Measurements from ENCODE around the gene TUBA8. TPM values are rescaled to one million over a fixed set of nuclear protein-coding genes. Genes with fewer than 3 reads are reported as not detected.
"Not testable (repeated sequence)": the region's sequence is repeated elsewhere in the genome, so short reads cannot be mapped to it uniquely, and the experiment has no call there.

The TUBA8 gene
- total RNA-seq, 3 donors from 2014 or later (not counting 1 experiment from before 2014, with no cell fraction given) = 1.2 to 3.7 (median 2.3) TPM

- TF ChIP-seq, protein P1, sequence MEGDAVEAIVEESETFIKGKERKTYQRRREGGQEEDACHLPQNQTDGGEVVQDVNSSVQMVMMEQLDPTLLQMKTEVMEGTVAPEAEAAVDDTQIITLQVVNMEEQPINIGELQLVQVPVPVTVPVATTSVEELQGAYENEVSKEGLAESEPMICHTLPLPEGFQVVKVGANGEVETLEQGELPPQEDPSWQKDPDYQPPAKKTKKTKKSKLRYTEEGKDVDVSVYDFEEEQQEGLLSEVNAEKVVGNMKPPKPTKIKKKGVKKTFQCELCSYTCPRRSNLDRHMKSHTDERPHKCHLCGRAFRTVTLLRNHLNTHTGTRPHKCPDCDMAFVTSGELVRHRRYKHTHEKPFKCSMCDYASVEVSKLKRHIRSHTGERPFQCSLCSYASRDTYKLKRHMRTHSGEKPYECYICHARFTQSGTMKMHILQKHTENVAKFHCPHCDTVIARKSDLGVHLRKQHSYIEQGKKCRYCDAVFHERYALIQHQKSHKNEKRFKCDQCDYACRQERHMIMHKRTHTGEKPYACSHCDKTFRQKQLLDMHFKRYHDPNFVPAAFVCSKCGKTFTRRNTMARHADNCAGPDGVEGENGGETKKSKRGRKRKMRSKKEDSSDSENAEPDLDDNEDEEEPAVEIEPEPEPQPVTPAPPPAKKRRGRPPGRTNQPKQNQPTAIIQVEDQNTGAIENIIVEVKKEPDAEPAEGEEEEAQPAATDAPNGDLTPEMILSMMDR (IDR thresholded peaks at IDR 0.05) = no peak
- H3K27me3 ChIP-seq (ENCODE audit: control insufficient read depth, insufficient read depth, low read length) = no peaks in the 10 kb centered on the region
- peaks cover 20% of the 10 kb centered on the region for H3K4me1 ChIP-seq (ENCODE audit: control insufficient read depth, insufficient read depth, low read length)
- DNase-seq (peak in 1 of 2 donors; percentile 58), ATAC-seq (no peak)
- no peaks in the 10 kb centered on the region for H3K9me3 ChIP-seq (ENCODE audit: control insufficient read depth, insufficient read depth, low read length)
- intact Hi-C loops (cut with micrococcal nuclease) = no loop called here
- Mint-ChIP-seq H3K9me3 (no peaks in the 10 kb centered on the region), H3K36me3 (no peaks in the 10 kb centered on the region), H3K4me3 (peak overlapping the region; percentile 53), H3K27ac (peak overlapping the region; percentile 53 to 81), H3K27me3 (ENCODE audit: low read depth in 2 of 2) (no peaks in the 10 kb centered on the region), H3K4me1 (peaks cover 27 to 39% of the 10 kb centered on the region in 2 donors)
- 84% methylated on average over 8 of the region's 8 CpGs for WGBS (ENCODE audit: insufficient coverage)
- H3K27ac ChIP-seq (ENCODE audit: low read length) = no peak overlapping the region
- H3K36me3 ChIP-seq (ENCODE audit: control insufficient read depth, insufficient read depth, low read length) = peaks cover under 1% of the 10 kb centered on the region
- no peak overlapping the region for H3K4me3 ChIP-seq (ENCODE audit: low read length)
Measured at GRCh38 chr22:18152519-18152918, 41.9 kb downstream of the TUBA8 start.

- Mint-ChIP-seq H3K27ac (peak overlapping the region in 1 of 2 donors; percentile 73), H3K27me3 (ENCODE audit: low read depth in 2 of 2) (no peaks in the 10 kb centered on the region), H3K4me3 (no peak overlapping the region), H3K9me3 (no peaks in the 10 kb centered on the region), H3K4me1 (peaks cover 17 to 20% of the 10 kb centered on the region in 2 donors), H3K36me3 (no peaks in the 10 kb centered on the region)
- TF ChIP-seq, protein P1 (IDR thresholded peaks at IDR 0.05) = no peak
- H3K9me3 ChIP-seq (ENCODE audit: control insufficient read depth, insufficient read depth, low read length) = no peaks in the 10 kb centered on the region
- H3K36me3 ChIP-seq (ENCODE audit: control insufficient read depth, insufficient read depth, low read length) = peaks cover 4% of the 10 kb centered on the region
- H3K4me1 ChIP-seq (ENCODE audit: control insufficient read depth, insufficient read depth, low read length) = peaks cover 10% of the 10 kb centered on the region
- 97% methylated on average over 8 of the region's 8 CpGs for WGBS (ENCODE audit: insufficient coverage)
- no peak overlapping the region for H3K27ac ChIP-seq (ENCODE audit: low read length)
- H3K4me3 ChIP-seq (ENCODE audit: low read length) = no peak overlapping the region
- DNase-seq (no peak), ATAC-seq (no peak)
- H3K27me3 ChIP-seq (ENCODE audit: control insufficient read depth, insufficient read depth, low read length) = no peaks in the 10 kb centered on the region
- intact Hi-C loops (cut with micrococcal nuclease) = no loop called here
Measured at GRCh38 chr22:18154821-18155390, 44.3 kb downstream of the TUBA8 start.

DNA sequence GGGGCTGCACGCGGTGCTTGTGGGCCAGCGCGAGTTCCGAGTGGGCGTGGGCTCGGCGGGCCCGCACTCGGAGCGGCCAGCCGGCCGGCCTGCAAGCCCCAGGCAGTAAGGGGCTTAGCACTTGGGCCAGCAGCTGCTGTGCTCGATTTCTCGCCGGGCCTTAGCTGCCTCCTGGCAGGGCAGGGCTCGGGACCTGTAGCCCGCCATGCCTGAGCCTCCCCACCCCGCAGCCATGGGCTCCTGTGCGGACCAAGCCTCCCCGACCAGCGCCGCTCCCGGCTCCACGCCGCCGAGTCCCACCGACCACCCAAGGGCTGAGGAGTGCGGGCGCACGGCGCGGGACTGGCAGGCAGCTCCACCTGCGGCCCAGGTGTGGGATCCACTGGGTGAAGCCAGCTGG lies 44.9 kb downstream of the TUBA8 start:
- H3K27me3 Mint-ChIP-seq (ENCODE audit: low read depth in 2 of 2); H3K4me3 Mint-ChIP-seq; H3K27me3 ChIP-seq (ENCODE audit: control insufficient read depth, insufficient read depth, low read length); H3K9me3 Mint-ChIP-seq; DNase-seq; H3K4me3 ChIP-seq (ENCODE audit: low read length); H3K36me3 ChIP-seq (ENCODE audit: control insufficient read depth, insufficient read depth, low read length); H3K36me3 Mint-ChIP-seq; H3K4me1 ChIP-seq (ENCODE audit: control insufficient read depth, insufficient read depth, low read length); H3K9me3 ChIP-seq (ENCODE audit: control insufficient read depth, insufficient read depth, low read length); intact Hi-C loops (cut with micrococcal nuclease); H3K27ac ChIP-seq (ENCODE audit: low read length); H3K27ac Mint-ChIP-seq; ATAC-seq: not testable (repeated sequence)
- WGBS (ENCODE audit: insufficient coverage) = 98% methylated on average over 34 of the region's 34 CpGs
- peaks cover 10 to 16% of the 10 kb centered on the region in 2 donors for H3K4me1 Mint-ChIP-seq

DNA sequence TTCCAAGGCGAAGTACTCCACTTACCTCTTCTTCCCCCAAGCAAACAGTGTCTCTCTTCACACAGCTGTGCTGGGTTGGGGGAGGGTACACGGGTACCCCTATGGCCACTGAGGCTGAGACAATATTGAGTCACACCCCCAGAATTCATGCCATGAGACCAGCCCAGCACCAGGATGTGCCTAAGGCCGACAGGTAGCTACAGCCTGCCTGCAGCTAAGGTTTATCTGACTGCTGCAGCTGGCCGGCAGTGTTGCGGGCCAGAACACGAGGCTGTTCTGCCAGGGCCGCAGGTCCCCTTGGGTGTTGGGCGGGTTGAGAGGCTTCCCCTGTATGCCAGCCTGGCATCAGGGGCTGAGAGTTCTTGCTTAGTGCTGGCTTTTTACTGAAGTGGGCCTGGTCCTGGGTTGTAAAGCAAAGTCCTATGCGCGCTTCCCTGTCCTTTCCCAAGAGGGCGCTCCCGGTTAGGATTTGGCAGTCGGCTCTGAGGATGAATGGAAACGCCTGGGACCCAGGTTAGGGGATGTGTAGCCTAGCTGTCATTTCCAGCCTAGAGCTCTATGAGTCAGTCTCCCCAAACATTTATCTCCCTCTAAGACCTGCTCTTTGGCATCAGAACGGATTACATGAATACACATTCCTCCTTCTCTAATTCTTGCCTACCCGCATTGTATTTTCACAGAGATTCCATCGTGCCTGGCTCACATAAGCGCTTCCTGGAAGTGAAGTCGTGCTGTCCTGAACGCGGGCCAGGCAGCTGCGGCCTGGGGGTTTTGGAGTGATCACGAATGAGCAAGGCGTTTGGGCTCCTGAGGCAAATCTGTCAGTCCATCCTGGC lies 46.5 kb downstream of the TUBA8 start:
- H3K4me3 ChIP-seq (ENCODE audit: low read length) = no peak overlapping the region
- H3K27ac ChIP-seq (ENCODE audit: low read length) = no peak overlapping the region
- no peaks in the 10 kb centered on the region for H3K36me3 Mint-ChIP-seq
- ATAC-seq (peak in 1 of 3 donors; percentile 5), DNase-seq (peak in 1 of 2 donors; percentile 49)
- H3K9me3 Mint-ChIP-seq = no peaks in the 10 kb centered on the region
- H3K36me3 ChIP-seq (ENCODE audit: control insufficient read depth, insufficient read depth, low read length) = peaks cover 4% of the 10 kb centered on the region
- no peaks in the 10 kb centered on the region for H3K9me3 ChIP-seq (ENCODE audit: control insufficient read depth, insufficient read depth, low read length)
- no peak overlapping the region for H3K27ac Mint-ChIP-seq
- peaks cover 3% of the 10 kb centered on the region for H3K4me1 ChIP-seq (ENCODE audit: control insufficient read depth, insufficient read depth, low read length)
- 84% methylated on average over 24 of the region's 24 CpGs for WGBS (ENCODE audit: insufficient coverage)
- no peaks in the 10 kb centered on the region for H3K27me3 Mint-ChIP-seq (ENCODE audit: low read depth in 2 of 2)
- intact Hi-C loops (cut with micrococcal nuclease) = no loop called here
- TF ChIP-seq, protein P1 (IDR thresholded peaks at IDR 0.05) = no peak
- H3K4me1 Mint-ChIP-seq = peaks cover 0 to 8% of the 10 kb centered on the region in 2 donors
- H3K27me3 ChIP-seq (ENCODE audit: control insufficient read depth, insufficient read depth, low read length) = no peaks in the 10 kb centered on the region
- no peak overlapping the region for H3K4me3 Mint-ChIP-seq
